HepG2 (cell line): ENCODE data around the gene KCTD21.

Source experiments
- MXI1 ChIP-seq: IDR thresholded peaks from 3 replicates; pipeline ENCODE4 v1.6.1; 2012; ENCODE audit warnings: low read depth, low read length, inconsistent platforms, borderline replicate concordance
- SIX4 ChIP-seq: sonication (generic); formaldehyde crosslinking; IDR thresholded peaks from 2 replicates; pipeline ENCODE4 v1.4.0; 2020; ENCODE audit warnings: missing genetic modification reagents
- ZNF841 ChIP-seq: sonication (generic); formaldehyde crosslinking; IDR thresholded peaks from 2 replicates; pipeline ENCODE4 v1.8.1; 2023; ENCODE audit warnings: missing genetic modification reagents, borderline replicate concordance

DNA sequence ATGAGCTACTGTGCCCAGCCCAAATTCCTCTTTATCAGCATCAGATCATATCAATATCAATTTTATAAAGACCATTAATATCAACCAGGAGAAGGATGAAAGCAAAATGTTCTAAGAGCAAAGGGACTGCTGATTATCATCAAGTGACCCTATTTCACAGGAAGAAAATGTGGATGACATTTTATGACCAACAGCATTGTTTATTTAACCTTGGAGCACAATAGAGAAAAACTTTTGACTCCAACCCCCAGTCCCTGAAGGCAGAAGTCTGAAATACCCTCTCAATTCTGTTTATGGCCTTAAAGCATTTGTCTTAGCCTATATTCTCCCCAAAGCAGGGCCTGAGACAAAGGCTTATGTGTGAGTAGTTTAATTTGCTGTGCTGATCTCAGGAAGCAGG, 37.7 kb downstream of the KCTD21 start:
- no peak for TF ChIP-seq ZNF841 (CRISPR knock-in tag)
- no peak for TF ChIP-seq MXI1
- no peak for TF ChIP-seq SIX4 (CRISPR knock-in tag)
